T follicular helper cell (primary cell): ENCODE results near the gene ECT2L.

Experiments used
- DNase-seq: peaks from one replicate; pipeline ENCODE4 v3.0.0-alpha.2; 2020; ENCODE audit warnings: low read depth
- total RNA-seq, 2 experiments: gene quantifications; one replicate each; lab custom pipeline; 2026; lab: John Stamatoyannopoulos, UW

ECT2L gene, protein sequence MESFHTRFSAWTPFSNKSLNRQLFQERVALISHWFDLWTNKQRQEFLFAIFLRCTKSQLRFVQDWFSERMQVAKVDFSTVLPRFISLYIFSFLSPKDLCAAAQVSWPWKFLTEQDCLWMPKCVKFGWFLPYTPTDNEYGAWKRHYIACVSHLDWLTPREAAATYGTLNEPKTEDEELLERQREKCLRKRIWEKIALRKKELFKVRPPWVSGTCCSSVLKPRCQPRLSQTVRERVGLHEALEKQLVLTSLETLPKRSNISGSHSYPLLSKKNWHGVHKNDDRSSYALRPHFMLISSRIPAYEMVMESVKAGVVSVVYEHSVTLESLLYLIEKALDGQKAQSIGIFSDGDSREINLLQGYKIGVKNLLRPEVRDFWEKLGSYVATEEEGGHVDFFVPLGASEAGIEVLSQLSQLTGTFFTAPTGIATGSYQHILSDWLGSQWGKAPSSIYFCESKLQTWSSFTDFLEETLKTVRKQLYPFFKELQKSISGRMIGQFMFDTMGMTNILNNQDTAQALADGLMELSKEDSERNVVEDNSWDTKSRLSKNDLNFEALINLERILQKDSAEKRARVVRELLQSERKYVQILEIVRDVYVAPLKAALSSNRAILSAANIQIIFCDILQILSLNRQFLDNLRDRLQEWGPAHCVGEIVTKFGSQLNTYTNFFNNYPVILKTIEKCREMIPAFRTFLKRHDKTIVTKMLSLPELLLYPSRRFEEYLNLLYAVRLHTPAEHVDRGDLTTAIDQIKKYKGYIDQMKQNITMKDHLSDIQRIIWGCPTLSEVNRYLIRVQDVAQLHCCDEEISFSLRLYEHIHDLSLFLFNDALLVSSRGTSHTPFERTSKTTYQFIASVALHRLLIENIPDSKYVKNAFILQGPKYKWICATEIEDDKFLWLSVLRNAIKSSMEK
- total RNA-seq: 0.04 to 0.54 reads per million in 2 experiments

DNA sequence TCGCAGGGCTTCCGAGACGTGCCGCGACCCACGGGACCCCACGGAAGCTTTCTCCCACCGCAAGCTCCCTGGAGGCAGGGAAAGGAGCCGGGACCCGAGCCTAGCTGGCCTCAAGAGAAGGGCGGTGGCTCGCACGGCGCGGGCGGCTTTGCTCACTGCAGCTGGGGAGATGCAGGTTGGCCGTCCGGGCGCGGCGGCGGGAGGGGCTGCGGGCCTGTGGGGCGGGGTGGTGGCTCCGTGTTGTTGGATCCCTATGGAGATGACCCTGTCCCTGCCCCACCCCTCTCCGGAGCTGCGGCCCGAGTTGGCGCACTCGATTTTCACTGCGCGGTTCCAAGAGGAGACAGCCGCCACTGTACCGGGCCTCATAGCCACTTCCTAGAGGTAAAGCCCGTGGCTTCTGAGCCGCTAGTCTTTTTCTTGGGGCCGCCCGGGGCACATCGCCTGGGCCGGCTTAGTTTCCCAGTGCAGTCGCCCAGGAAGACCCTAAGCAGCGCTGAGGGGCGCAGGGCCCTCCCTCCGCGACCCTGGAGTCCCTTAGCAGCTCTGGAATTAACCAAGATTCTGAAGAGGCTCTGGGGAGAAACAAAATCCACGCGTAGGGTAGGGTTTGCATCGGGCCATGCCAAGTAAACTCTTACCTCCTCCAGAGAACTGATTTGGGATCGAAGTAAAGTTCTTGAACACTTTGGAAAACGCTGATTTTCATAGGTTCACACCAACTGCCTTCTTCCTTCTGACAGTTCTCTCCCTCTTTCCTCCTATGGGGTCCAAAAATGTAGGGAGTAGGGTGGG is at the start of gene ECT2L:
TSS of gene ECT2L (plus strand) at position 279 of the 795 bp plus-strand sequence. CDS start 17,188 bp downstream, outside the sequence.
- DNase-seq: no peak

DNA sequence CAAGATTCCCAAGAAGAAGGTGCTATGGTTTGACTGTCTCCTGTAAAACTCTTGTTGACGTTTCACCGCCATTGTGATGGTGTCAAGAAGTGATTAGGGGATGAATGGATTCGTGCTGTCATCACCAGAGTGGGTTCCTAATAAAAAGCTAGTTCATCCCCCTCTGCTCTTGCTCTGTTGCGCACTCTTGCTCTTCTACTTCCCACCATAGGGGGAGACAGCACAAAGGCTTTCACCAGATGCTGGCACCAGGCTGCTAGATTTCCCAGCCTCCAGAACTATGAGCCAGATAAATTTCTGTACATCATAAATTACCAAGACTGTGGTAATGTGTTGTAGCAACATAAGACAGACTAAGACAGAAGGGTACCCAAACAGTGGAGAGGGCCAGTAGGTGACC is 43.9 kb upstream of the ECT2L start:
- DNase-seq: no peak

DNA sequence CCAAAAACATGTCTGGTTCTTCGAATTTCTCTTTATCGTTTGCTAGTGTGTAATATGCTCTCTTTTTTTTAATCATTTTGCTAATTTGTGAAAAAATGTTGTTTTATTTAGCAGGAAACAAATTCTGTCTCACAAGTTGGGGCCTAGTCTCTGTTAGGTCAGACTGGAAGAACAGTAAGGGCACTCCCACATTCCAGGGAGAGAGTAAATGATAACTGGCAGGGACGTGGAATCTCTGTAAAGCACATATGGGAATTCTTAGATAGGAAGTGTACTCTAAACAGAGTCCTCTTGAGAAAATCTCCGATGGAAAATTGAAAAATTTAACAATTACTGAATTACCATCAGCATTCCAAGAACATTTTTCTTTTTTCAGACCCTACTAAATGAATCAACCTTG is 38.8 kb upstream of the ECT2L start:
- no peak for DNase-seq

DNA sequence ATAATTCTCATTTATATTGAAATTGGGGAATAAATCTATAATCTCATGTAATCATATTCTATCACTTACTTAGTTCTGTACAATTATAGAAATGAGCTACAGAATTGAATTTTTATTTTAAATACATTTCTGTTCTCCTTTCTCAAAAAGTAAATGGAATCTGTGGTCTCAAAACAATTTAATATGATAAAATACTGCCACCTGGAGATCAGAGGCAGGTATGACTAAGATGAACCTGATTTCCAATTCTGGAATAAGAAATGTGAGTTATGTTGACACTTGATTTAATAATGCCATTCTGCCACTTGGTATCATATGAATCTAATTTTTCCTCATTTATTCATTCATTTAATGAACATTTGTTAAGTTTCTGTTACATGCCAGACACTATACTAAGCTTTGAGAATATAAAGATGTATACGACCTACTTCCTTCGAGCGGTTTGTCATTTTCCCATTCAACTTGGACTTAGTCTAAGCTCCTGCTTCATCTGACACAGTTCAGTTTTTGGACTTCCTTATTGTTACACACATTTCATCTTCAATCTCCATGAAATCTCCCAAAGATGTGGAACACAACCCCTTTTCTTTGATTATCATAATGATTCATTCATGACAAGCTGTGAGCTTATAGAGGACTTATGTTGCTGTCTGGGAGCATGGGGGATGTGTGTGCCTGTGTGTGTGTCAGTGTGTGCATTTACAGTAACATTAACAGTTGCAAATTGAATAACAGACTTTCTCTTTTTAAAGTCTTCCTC is 29.8 kb upstream of the ECT2L start:
- no peak for DNase-seq

DNA sequence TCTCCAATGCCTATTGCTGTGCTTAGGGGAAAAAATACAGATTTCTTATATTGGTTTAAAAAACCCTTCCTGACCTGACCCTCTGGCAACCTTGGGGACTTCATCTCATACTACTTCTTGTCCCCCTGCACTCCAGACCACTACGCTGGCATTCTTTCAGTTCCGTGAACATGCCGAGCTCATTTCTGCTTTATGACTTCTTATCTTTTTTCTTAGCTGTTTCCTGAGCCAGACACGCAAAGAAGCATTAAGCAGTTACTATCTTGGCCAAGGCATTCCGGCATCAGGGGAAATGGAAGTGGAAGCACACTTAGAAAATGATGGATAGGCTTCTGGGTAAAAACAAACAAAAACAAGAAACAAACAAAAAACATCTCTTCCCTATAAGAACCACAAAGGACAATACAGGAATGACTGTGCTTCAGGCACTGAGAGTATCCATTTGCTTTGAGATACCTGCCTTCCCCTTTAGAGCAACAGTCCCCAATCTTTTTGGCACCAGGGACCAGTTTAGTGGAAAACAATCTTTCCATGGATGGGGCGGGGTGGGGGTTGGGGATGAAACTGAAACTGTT is 26.7 kb upstream of the ECT2L start:
- DNase-seq: no peak

DNA sequence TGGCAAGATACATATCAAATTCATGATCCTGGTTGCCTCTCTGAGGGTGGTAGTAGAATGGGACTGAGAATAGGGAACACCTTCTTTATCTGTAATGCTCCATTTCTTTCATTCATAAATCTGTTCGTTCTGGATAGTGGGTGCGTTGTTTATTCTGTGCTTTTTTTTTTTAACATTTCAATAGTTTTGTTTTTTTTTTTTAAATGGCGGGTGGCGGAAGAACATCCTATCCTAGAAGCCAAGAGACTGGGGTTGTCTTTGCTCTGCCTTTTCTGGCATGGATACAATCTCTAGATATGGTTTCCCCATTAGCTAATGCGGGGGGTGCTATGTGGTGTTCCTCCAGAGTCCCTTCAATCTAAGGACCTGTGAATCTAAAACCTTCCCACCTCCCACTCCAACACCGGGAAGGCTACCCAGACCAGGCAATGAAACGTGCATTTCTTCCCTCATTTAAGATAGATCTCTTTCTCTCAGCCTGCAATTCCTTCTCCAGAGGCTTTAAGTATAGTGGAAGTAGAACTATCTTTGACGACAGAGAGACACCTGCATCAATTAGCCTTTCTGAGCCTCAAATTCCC is 23.2 kb upstream of the ECT2L start:
- no peak for DNase-seq

DNA sequence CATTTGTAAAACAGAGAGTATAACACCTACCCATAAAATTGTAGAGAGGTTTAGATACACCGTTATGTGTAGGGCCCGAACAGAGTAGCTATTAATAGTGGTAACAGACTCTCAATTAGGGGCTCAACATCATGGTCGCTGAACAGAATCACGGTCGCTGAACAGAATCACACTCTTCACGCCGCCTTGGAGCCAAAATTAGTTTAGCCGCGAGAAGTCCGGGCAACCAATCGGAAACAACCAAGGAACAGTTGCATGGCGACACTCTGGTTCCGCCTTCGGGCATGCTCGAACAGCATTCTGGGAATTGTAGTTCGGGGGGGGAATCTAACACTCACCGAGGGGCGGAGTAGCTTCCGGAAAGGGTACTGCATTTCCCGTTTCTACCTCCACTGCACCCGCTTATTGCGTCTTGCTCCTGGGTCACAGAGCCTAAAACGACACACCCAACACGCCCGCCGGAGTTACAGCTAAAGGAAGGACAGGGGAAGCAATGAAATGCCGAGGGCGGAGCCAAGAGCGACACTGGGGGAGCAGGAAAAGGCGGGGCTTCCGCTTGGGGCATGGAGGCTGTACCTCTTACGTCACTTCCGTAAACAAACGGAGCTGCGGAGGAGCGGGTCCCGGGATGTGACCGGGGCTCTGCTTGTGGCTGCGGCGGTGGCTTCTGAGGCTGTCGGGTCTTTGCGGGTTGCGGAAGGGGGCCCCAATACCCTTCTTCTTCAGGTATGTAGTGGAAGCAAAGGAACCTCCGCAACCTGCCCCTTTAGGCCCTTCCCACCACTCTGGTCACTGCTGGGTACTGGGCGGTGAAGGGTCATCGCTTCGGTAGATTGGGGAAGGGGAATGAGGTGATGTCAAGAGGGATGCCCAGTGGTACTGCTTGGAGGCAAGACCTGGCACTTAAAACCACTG is 22.5 kb upstream of the ECT2L start, which contains the start of gene CCDC28A:
TSS of gene CCDC28A (plus strand) at position 593 of the 915 bp plus-strand sequence. CDS start 2,352 bp downstream, outside the sequence.
- peak; percentile 91 for DNase-seq

DNA sequence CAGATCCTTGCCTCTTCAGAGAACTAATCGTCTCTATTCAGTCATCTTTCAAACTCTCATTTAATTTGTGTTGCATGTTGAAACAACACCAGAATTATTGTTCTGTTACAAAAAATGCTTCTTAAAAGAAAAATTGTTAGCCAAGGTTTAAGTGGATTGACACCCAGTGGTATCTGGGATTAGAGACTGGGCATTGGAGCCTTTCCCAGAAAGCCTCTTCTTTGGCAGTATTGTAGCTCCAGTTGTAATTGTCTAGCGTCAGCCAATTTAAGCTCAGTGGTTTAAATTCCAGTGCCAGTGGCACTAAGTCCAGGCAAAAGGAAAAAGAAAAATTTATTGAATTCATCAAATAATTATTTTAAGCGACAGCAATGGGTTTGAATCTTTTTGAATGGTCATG is 21.5 kb upstream of the ECT2L start:
- DNase-seq: no peak

DNA sequence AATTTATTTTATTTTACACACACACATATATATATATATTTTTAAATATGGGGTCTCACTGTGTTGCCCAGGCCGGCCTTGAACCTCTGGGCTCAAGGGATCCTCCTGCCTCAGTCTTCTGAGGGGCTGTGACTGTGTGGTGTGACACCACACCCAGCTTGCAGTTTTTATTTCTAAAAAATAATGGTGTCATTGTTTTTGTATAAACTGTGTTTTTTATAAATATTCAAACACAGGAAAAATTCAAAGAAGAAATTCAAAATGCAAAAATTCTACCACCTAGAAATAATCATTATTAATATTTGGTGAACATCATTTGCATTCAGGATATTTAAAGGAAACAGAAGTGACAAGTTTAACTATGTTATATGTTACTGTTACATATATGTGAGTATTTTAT is 19.2 kb upstream of the ECT2L start:
- no peak for DNase-seq

DNA sequence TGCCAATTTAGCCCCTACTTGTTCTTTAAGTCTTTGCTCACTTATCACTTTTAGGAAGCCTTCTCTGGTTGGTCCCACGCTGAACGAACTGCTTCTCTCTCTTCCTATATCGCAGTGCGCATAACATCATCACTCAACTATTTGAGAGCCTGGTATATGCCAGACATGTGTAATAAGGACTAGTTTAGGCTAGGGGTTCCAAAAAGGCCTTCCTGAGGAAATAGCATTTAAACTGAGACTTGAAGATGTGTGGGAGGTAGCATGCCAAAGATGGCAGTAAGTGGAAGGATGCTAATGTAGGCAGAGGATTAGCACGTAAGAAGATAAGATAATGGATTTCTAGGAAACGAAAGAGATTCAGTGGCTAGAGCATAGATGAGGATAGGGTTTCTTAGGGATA is 17.6 kb upstream of the ECT2L start:
- DNase-seq: no peak

DNA sequence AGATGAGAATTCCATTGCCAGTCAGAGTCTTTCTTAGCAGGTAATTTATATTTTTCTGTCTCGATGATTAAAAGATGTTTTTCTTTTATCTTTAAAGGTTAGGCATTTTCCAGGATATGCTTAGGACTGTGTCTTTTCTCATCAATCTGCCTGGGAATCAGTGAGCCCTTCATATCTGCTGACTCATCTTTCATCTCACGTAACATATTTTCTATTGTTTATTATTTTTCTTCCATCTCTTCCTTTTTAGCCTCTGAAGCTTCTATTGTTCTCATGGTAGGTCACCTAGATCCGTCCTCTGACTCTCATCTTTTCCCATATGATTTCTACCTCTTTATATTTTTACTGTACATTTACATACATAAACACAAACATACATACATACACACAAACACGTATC is 13.6 kb upstream of the ECT2L start:
- no peak for DNase-seq

DNA sequence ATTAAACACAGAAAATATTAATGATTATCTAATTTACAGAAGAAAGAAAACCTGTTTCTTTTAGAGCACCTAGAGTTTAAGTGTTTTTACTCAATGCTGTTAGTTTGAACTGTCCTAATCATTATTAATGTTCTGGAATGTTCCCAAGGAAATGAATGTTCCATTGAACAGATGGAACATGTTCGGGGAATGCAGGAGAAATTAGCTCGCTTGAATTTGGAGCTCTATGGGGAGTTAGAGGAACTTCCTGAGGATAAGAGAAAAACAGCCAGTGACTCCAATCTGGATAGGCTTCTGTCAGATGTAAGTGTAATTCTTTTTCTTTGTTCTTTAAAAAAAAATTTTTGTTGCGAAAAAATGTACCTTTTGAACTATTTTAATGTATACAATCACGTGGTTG is 10.8 kb upstream of the ECT2L start:
- DNase-seq: no peak

DNA sequence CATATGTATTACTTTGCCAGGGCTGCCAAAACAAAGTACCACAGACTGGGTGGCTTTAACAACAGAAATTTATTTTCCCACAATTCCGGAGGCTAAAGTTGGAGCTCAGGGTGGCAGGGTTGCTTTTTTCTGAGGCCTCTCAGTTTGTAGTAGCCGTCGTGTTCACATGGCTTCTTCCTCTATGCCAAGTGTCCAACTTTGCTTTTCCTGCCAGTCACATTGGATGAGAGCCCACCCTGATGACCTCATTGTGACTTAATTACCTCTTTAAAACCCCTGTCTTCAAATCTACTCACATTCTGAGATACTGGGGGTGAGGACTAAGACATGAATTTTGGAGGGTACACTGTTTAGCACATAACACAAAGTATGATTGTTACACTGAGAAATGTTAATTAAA is 9.9 kb upstream of the ECT2L start:
- no peak for DNase-seq

DNA sequence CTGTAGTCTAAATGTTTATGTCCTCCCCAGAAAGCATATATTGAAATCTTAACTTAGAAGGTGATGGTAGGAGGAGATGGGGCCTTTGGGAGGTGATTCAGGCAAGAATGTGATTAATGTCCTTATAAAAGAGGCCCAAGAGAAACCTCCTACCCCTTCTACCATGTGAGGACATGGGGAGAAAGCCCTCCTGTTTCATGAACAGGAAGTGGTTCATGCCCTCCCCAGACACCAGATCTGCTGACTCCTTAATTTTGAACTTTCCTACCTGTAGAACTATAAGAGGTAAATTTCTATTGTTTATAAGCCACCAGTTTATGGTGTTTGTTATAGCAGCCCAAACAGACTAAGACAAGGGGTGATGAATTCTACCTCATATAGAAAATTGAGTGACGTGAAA is 8.7 kb upstream of the ECT2L start:
- no peak for DNase-seq

DNA sequence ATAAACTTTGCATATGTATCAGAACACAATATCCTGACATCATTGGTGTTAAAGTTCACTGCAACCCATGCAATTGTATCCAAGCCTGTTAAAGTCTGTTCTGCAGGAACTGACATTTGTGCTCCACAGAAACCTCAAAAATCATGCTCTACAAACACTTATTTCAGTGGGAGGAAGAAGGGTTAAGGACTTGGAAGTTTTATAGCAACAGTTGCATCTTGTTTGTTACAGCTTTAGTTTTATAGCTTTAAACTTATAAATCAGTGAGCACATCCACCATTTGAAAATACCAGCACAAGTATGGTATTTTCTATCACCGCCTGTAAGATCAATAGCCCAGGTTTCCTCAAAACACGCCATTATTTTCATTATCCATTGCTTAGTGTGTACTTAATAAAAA is 884 bp downstream of the ECT2L start:
- no peak for DNase-seq

DNA sequence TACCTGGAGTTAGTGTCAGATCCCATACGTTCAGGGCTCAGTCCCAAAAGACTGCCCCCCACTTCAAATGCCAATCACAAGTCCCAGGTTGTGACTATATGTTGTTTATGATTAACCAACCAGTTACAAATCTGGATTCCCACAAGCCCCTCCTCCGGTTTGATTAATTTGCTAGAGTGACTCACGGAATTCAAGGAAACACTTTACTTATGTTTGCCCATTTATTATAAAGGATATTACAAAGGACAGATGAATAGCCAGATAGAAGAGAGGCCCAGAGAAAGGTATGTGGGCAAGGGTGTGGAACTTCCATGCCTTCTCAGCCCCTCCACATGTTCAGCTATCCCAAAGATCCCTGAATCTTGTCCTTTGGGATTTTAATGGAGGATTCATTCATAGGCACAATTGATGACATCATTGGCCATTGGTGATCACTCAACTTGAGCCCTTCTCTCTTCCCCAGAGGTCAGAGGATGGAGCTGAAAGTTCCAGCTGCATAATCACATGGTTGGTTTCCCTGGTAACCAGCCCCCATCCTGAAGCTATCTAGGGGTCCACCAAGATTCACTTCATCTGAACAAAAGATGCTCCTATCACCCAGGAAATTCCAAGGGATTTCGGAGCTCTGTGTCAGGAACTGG is 2.0 kb downstream of the ECT2L start:
- DNase-seq: no peak

DNA sequence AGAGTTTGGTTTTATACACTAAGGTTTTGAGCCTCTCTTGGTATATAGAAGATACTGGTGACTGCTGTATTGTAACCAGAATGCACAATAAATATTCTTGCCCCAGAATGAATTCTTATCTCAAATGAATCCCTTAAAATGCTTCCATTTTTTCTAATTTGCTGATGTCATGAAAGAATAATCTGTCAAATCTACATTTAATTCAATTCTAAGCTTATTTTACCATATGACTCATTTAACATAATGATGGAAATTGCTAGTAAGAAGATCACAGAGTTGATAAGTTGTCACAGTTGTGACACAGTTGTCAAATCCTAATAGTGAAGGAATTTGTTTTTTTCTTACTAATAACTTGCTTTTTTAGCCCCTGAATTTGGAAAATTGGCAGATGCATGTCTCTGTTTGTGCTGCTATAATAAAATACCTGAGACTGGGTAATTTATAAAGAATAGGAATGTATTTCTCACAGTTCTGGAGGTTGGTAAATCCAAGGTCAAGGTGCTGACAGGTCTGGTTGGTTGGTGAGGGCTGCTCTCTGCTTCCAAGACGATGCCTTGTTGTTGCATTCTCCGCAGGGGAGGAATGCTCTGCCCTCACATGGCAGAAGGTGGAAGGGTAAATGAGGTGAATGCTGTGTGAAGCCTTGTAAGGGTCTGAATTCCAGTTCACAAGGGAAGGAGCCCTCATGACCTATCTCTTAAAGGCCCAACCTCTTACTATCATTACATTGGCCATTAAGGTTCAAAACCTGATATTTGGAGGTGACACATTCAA is 4.7 kb downstream of the ECT2L start:
- DNase-seq: no peak

DNA sequence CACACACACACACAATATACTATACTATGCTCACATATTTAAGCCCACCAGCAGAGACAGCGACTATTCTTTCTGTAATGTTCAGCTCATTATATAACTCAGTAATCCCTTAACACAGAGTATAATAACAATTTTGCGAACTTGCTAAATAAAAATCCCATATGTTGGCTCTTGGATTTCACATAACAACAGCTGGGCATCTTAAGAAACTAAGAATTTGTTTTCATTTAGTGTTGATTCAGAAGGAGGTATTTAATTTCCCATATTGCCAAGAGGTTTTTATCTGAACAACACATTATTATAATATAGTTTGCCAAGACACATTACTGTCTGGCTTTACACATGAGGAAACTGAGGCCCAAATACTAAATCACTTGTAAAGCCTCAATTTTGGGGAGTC is 7.4 kb downstream of the ECT2L start:
- no peak for DNase-seq
